DND-41 (cell line): Measurements from ENCODE around the gene SVIL.

Experiments used
- EZH2 ChIP-seq: IDR thresholded peaks from 3 replicates; pipeline ENCODE4 v1.6.1; 2012; ENCODE audit warnings: borderline replicate concordance, low read depth, mild to moderate bottlenecking, moderate library complexity, low read length, inconsistent platforms; ENCODE audit not compliant: severe bottlenecking
- TF ChIP-seq, protein P1 (sequence below): IDR thresholded peaks from 2 replicates; pipeline ENCODE4 v1.5.1; 2012; ENCODE audit warnings: borderline replicate concordance, low read length, moderate library complexity, mild to moderate bottlenecking; ENCODE audit not compliant: poor library complexity, severe bottlenecking; ENCODE audit errors: extremely low read depth

- TF ChIP-seq, protein P1, sequence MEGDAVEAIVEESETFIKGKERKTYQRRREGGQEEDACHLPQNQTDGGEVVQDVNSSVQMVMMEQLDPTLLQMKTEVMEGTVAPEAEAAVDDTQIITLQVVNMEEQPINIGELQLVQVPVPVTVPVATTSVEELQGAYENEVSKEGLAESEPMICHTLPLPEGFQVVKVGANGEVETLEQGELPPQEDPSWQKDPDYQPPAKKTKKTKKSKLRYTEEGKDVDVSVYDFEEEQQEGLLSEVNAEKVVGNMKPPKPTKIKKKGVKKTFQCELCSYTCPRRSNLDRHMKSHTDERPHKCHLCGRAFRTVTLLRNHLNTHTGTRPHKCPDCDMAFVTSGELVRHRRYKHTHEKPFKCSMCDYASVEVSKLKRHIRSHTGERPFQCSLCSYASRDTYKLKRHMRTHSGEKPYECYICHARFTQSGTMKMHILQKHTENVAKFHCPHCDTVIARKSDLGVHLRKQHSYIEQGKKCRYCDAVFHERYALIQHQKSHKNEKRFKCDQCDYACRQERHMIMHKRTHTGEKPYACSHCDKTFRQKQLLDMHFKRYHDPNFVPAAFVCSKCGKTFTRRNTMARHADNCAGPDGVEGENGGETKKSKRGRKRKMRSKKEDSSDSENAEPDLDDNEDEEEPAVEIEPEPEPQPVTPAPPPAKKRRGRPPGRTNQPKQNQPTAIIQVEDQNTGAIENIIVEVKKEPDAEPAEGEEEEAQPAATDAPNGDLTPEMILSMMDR: no peak
- no peak for TF ChIP-seq EZH2
Observed at GRCh38 chr10:29415876-29416275, 218.9 kb downstream of the SVIL start.
